Neural cell (in vitro differentiated cells): ENCODE measurements around the gene ZMAT5. TPM values are rescaled to one million over a fixed set of nuclear protein-coding genes. Genes with fewer than 3 reads are reported as not detected.

Experiments
- H2AFZ ChIP-seq: fragments of 200-600, 300-800 bp; sonication (generic), shearing (Covaris generic); 2 replicates; pipeline ENCODE4 v1.6.0; 2014; ENCODE audit warnings: low read depth, mild to moderate bottlenecking, antibody characterized with exemption, low read length, moderate library complexity
- H3F3A ChIP-seq: fragments of 200-600 bp; shearing (Covaris generic); 2 replicates; pipeline ENCODE4 v1.6.1; 2016; ENCODE audit warnings: mild to moderate bottlenecking, moderate library complexity, mixed read lengths, antibody characterized with exemption, low read length; ENCODE audit not compliant: insufficient read depth, poor library complexity, severe bottlenecking
- H3K27ac ChIP-seq: fragments of 200-600, 300-800 bp; sonication (generic), shearing (Covaris generic); 2 replicates; pipeline ENCODE4 v1.5.1; 2014; ENCODE audit warnings: mild to moderate bottlenecking, low read length, moderate library complexity
- H3K27me3 ChIP-seq: fragments of 300-800, 200-600 bp; sonication (generic), shearing (Covaris generic); 2 replicates; pipeline ENCODE4 v1.6.0; 2014; ENCODE audit warnings: mild to moderate bottlenecking, low read depth, low read length, moderate library complexity; ENCODE audit not compliant: insufficient read depth
- H3K36me3 ChIP-seq: fragments of 300-800, 200-600 bp; sonication (generic), shearing (Covaris generic); 2 replicates; pipeline ENCODE4 v1.5.1; 2014; ENCODE audit warnings: mild to moderate bottlenecking, antibody characterized with exemption, low read length, moderate library complexity; ENCODE audit not compliant: insufficient read depth
- H3K4me2 ChIP-seq: fragments of 300-800, 200-600 bp; sonication (generic), shearing (Covaris generic); 2 replicates; pipeline ENCODE4 v1.6.0; 2014; ENCODE audit warnings: mild to moderate bottlenecking, low read length
- H3K4me3 ChIP-seq: fragments of 300-800, 200-600 bp; sonication (generic), shearing (Covaris generic); 2 replicates; pipeline ENCODE4 v1.5.1; 2014; ENCODE audit warnings: mild to moderate bottlenecking, low read length, moderate library complexity
- H3K79me2 ChIP-seq: fragments of 200-600 bp; shearing (Covaris generic); replicated peaks from 2 replicates; pipeline ENCODE4 v1.6.0; 2014; ENCODE audit warnings: mild to moderate bottlenecking, low read length, moderate library complexity; ENCODE audit not compliant: insufficient read depth
- H3K9ac ChIP-seq: fragments of 300-800, 200-600 bp; sonication (generic), shearing (Covaris generic); 2 replicates; pipeline ENCODE4 v1.6.1; 2016; ENCODE audit warnings: mild to moderate bottlenecking, low read length, mixed read lengths
- H3K9me2 ChIP-seq: fragments of 200-600 bp; shearing (Covaris generic); 2 replicates; pipeline ENCODE4 v1.6.1; 2016; ENCODE audit warnings: mild to moderate bottlenecking, low read length, mixed read lengths; ENCODE audit not compliant: insufficient read depth
- H3K9me3 ChIP-seq: fragments of 200-600, 300-800 bp; sonication (generic), shearing (Covaris generic); 2 replicates; pipeline ENCODE4 v1.6.1; 2016; ENCODE audit warnings: mild to moderate bottlenecking, mixed run types, low read length, moderate library complexity, mixed read lengths
- H4K20me1 ChIP-seq: fragments of 200-600 bp; shearing (Covaris generic); 2 replicates; pipeline ENCODE4 v1.6.1; 2016; ENCODE audit warnings: mild to moderate bottlenecking, mixed run types; ENCODE audit not compliant: insufficient read depth
- CTCF ChIP-seq: fragments of 450-650 bp; IDR thresholded peaks from 2 replicates; pipeline ENCODE4 v1.5.1; 2014; ENCODE audit warnings: antibody characterized with exemption, mild to moderate bottlenecking, moderate library complexity; ENCODE audit not compliant: poor library complexity, severe bottlenecking
- EP300 ChIP-seq: fragments of 450-650 bp; conservative IDR thresholded peaks from 2 replicates; pipeline ENCODE4 v1.6.1; 2014; ENCODE audit warnings: antibody characterized with exemption, mild to moderate bottlenecking, moderate library complexity; ENCODE audit not compliant: poor library complexity, severe bottlenecking
- EZH2 ChIP-seq: fragments of 200-600, 300-800 bp; shearing (Covaris generic), sonication (generic); IDR thresholded peaks from 2 replicates; pipeline ENCODE4 v1.6.1; 2014; ENCODE audit warnings: antibody characterized with exemption, low read length, borderline replicate concordance, mild to moderate bottlenecking; ENCODE audit not compliant: insufficient read depth, poor library complexity, severe bottlenecking
- MXI1 ChIP-seq: fragments of 450-650 bp; conservative IDR thresholded peaks from 2 replicates; pipeline ENCODE4 v1.6.1; 2014; ENCODE audit warnings: antibody characterized with exemption, mild to moderate bottlenecking; ENCODE audit not compliant: poor library complexity, severe bottlenecking
- POLR2AphosphoS5 ChIP-seq: IDR thresholded peaks from 2 replicates; pipeline ENCODE4 v1.6.1; 2012
- RAD21 ChIP-seq: fragments of 450-650 bp; conservative IDR thresholded peaks from 2 replicates; pipeline ENCODE4 v1.6.1; 2014; ENCODE audit warnings: antibody characterized with exemption, mild to moderate bottlenecking, moderate library complexity
- REST ChIP-seq: IDR thresholded peaks from 2 replicates; pipeline ENCODE4 v1.6.1; 2012; ENCODE audit warnings: borderline replicate concordance
- SMC3 ChIP-seq: fragments of 450-650 bp; conservative IDR thresholded peaks from 2 replicates; pipeline ENCODE4 v1.6.1; 2014; ENCODE audit warnings: antibody characterized with exemption, mild to moderate bottlenecking, moderate library complexity; ENCODE audit not compliant: poor library complexity
- TAF1 ChIP-seq: IDR thresholded peaks from 2 replicates; pipeline ENCODE4 v1.6.1; 2012; ENCODE audit warnings: low read depth
- polyA plus RNA-seq: library from polyadenylated mRNA; depleted of rRNA; stranded (reverse); fragments of >200 nt; gene quantifications from 2 replicates; pipeline ENCODE4 v1.2.3, GENCODE V29; 2014

The ZMAT5 gene
- polyA plus RNA-seq, 1 donor from 2014 or later = 54.9 TPM

- Histone ChIP-seq H3K27me3 (no peaks in the 10 kb centered on the region), H4K20me1 (no peaks in the 10 kb centered on the region), H3F3A (no peaks in the 10 kb centered on the region), H3K4me2 (no peak overlapping the region), H3K36me3 (peaks cover 22% of the 10 kb centered on the region), H3K79me2 (no peaks in the 10 kb centered on the region), H3K9me3 (no peaks in the 10 kb centered on the region), H2AFZ (no peak overlapping the region), H3K9me2 (no peaks in the 10 kb centered on the region), H3K27ac (no peak overlapping the region), H3K4me3 (no peak overlapping the region), H3K9ac (no peak overlapping the region)
- TF ChIP-seq POLR2AphosphoS5 (no peak), REST (no peak), EP300 (no peak), CTCF (no peak), EZH2 (no peak), TAF1 (no peak), RAD21 (no peak), SMC3 (no peak), MXI1 (no peak)
Measured at GRCh38 chr22:29813126-29813525, 46.3 kb upstream of the ZMAT5 start.

- Histone ChIP-seq H3K79me2 (no peaks in the 10 kb centered on the region), H3K4me2 (no peak overlapping the region), H3F3A (no peaks in the 10 kb centered on the region), H3K9me3 (no peaks in the 10 kb centered on the region), H3K9ac (no peak overlapping the region), H4K20me1 (no peaks in the 10 kb centered on the region), H3K9me2 (no peaks in the 10 kb centered on the region), H3K36me3 (peaks cover 22% of the 10 kb centered on the region), H2AFZ (no peak overlapping the region), H3K27me3 (no peaks in the 10 kb centered on the region), H3K27ac (no peak overlapping the region), H3K4me3 (no peak overlapping the region)
- TF ChIP-seq EZH2 (no peak), RAD21 (no peak), REST (no peak), TAF1 (no peak), EP300 (no peak), MXI1 (no peak)
Measured at GRCh38 chr22:29811377-29811776, 44.6 kb upstream of the ZMAT5 start.
